GM10266 (cell line): ENCODE measurements around the gene AOPEP.

Source experiments
- DNase-seq: peaks from one replicate; pipeline ENCODE4 v3.0.0; 2012; ENCODE audit errors: extremely low spot score
- TF ChIP-seq, protein P1 (sequence below): IDR thresholded peaks from 2 replicates; pipeline ENCODE4 v1.5.1; 2012; ENCODE audit warnings: mild to moderate bottlenecking, low read depth; ENCODE audit not compliant: control insufficient read depth, insufficient read depth; ENCODE audit errors: missing control alignments

AOPEP gene

DNA sequence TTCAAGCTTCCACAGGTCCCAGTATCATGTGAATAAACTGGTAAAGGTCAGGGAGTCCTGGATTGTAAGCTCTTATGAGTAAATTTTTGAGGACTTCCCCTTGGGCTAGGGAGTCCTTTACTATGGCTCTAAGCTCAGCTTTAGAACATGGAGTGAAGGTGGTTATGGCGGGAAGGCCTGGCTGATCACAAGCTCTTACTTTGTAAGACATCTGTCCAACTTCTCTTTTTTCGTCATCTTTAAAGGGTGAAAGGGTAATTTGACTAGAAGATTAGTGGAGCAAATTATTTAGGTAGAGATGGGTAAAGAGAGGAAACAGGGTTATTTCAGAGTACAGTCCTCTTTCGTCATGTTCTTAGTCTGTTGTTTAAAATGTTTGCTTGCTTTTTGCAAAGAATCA, 155.4 kb downstream of the AOPEP start:
- TF ChIP-seq, protein P1, sequence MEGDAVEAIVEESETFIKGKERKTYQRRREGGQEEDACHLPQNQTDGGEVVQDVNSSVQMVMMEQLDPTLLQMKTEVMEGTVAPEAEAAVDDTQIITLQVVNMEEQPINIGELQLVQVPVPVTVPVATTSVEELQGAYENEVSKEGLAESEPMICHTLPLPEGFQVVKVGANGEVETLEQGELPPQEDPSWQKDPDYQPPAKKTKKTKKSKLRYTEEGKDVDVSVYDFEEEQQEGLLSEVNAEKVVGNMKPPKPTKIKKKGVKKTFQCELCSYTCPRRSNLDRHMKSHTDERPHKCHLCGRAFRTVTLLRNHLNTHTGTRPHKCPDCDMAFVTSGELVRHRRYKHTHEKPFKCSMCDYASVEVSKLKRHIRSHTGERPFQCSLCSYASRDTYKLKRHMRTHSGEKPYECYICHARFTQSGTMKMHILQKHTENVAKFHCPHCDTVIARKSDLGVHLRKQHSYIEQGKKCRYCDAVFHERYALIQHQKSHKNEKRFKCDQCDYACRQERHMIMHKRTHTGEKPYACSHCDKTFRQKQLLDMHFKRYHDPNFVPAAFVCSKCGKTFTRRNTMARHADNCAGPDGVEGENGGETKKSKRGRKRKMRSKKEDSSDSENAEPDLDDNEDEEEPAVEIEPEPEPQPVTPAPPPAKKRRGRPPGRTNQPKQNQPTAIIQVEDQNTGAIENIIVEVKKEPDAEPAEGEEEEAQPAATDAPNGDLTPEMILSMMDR: no peak
- no peak for DNase-seq

DNA sequence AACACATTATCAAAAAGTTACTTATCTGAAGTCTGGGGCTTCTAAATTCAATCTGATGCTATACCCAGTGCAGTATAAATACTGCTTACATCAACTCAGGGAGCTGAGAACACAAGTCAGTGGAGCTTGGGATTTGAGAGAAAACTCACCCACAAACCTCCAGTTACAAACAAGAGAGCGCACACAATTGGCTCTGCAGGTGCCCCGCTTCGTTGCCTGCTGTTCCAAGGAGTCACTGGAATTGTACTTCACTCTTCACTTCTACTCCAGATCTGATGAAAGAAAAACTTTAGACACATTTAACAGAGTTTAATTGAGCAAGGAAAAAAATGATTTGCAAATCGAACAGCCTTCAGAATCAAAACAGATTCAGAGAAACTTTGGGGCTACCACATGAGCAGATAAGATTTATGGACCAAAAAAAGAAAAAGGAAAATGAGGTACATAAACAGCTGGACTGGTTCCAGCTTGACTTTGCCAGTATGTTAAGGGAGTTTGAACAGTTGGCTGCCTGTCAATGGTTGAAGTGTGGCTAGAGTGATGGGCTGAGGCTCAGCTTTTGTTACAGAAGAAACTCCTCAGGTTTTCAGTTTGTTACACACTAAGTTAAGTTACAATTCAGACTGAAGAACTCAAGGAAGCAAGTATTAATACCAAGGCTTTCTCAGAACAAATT, 156.6 kb downstream of the AOPEP start:
- TF ChIP-seq, protein P1: no peak
- no peak for DNase-seq

DNA sequence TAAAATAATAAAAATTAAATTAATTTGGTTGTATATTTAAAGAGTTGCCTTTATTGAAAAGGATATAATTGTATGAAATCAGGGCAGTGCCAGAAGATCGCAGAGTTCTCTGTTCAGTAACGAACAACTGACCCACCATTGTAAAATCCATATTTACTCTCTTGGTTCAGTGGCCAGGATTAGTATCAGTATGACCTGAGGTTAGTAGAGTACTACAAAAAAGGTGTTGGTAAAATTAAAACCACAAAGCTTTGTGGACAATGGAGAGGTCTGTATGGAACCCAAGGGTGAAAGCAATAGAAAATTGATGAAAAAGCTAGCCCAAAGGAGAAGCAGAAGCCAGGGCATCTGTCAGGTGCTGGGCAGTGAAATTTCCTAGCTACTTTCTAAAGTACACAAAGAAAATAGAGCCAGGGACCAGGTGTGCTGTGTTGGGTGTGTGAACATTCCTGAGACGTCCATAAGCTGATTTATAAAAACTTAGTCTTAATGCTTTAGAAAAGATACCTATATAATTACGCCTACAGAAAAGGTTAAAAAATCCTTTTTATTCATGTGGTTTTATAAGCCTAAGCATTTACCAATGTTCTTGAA, 159.5 kb downstream of the AOPEP start:
- TF ChIP-seq, protein P1: no peak
- DNase-seq: no peak

DNA sequence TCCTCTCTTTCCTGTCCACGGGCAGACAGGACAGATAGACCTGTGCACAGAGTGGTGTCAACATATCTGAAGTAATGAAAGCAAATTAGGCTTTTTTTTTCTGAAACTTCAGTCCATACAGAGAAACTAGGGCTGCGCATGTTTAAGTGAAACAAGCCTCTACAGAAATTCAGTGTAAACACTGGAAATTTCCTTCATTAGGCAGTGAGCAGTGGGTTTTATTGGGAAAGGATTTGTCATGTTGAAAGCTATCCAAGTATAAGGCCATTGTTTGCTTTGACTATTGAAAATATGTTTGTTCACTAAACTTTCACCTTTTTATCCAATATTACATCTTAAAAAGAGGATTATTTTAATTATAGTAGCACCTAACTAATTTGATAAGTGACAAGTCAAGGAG, 161.2 kb downstream of the AOPEP start:
- TF ChIP-seq, protein P1: no peak
- no peak for DNase-seq

DNA sequence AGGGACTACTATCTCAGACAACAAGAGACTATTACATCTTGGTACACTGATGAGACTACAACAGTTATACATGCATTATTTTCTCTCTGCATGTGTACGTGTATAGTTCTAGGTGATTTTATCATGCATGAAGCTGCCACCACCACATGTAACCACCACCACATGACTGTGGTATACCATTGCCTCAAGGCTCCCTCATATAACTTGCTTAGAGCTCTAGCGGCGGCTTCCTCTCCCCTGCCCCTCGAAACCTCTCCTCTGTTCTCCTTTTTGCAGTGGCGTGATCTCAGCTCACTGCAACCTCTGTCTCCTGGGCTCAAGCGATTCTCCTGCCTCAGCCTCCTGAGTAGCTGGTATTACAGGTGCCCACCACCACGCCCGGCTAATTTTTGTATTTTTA, 162.3 kb downstream of the AOPEP start:
- TF ChIP-seq, protein P1: no peak
- no peak for DNase-seq

DNA sequence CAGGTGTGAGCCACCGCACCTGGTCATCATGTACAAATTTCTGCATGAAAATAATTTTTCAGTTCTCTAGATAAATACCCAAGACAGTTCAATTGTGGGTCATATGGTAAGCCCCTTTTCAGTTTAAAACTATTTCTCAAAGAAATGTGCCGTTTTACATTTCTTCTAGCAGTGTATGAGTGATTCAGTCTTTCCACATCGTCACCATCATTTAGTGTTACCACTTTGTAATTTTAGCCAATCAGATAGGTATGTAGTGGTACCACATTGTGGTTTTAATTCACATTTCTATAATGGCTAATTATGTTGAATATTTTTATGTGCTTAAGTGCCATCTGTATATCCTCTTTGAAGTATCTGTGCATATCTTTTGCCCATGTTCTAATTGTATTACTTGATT, 163.1 kb downstream of the AOPEP start:
- TF ChIP-seq, protein P1: no peak
- DNase-seq: no peak

DNA sequence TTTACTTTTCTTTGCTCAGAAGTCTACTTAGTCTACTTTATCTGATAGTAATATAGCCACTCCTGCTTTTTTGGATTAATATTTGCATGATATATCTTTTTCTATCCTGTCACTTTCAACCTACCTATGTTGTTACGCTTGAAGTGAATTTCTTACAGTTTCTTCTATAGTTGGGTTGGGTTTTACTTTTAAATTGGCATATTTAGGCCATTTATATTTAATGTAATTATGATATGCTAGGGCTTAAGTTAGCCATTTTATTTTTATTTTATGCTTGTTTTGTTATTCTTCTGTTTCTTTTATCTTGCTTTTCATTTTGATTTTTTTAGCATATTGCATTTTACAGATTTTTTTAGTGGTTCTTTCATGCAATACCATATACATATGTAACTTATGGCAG, 164.7 kb downstream of the AOPEP start:
- DNase-seq: no peak
- TF ChIP-seq, protein P1: no peak
